NB4 (cell line): ENCODE data around the gene ABCC8.

ENCODE experiments used
- POLR2A ChIP-seq: IDR thresholded peaks from 2 replicates; pipeline ENCODE4 v1.6.1; 2011; ENCODE audit warnings: mild to moderate bottlenecking; ENCODE audit not compliant: insufficient read length; ENCODE audit errors: extremely low read depth
- TF ChIP-seq, protein P1 (sequence below): IDR thresholded peaks from one replicate; pipeline ENCODE4 v1.5.1; 2012; ENCODE audit warnings: low read depth, low read length

- TF ChIP-seq, protein P1, sequence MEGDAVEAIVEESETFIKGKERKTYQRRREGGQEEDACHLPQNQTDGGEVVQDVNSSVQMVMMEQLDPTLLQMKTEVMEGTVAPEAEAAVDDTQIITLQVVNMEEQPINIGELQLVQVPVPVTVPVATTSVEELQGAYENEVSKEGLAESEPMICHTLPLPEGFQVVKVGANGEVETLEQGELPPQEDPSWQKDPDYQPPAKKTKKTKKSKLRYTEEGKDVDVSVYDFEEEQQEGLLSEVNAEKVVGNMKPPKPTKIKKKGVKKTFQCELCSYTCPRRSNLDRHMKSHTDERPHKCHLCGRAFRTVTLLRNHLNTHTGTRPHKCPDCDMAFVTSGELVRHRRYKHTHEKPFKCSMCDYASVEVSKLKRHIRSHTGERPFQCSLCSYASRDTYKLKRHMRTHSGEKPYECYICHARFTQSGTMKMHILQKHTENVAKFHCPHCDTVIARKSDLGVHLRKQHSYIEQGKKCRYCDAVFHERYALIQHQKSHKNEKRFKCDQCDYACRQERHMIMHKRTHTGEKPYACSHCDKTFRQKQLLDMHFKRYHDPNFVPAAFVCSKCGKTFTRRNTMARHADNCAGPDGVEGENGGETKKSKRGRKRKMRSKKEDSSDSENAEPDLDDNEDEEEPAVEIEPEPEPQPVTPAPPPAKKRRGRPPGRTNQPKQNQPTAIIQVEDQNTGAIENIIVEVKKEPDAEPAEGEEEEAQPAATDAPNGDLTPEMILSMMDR = no peak
- no peak for TF ChIP-seq POLR2A
These were observed 8.5 kb downstream of the ABCC8 start for GRCh38 chr11:17468122-17468521.
